ENCODE data around the gene MYO9A. TPM values are rescaled to one million over a fixed set of nuclear protein-coding genes. Genes with fewer than 3 reads are reported as not detected.

MYO9A gene
- total and polyA plus RNA-seq, 3 experiments from 2014 or later = 20.3 to 22.2 (median 22.0) TPM

GRCh38 chr15:72156928-72157327 lies 39.0 kb upstream of the MYO9A start:
- Mint-ChIP-seq H3K9me3 (no peaks in the 10 kb centered on the region), H3K27me3 (peaks cover 0 to 4% of the 10 kb centered on the region in 2 donors), H3K36me3 (no peaks in the 10 kb centered on the region), H3K27ac (no peak overlapping the region), H3K4me3 (peak overlapping the region in 1 of 7 donors; percentile 21), H3K4me1 (peaks cover 2 to 5% (median 5%) of the 10 kb centered on the region in 3 donors)
- Histone ChIP-seq H3K9me3 (ENCODE audit: low read length) (no peaks in the 10 kb centered on the region), H3K4me3 (ENCODE audit: low read length) (no peak overlapping the region), H3K36me3 (ENCODE audit: insufficient read depth, low read length) (no peaks in the 10 kb centered on the region), H3K27me3 (ENCODE audit: insufficient read depth, low read length, poor library complexity, severe bottlenecking) (no peaks in the 10 kb centered on the region), H3K4me1 (ENCODE audit: insufficient read depth, low read length) (no peaks in the 10 kb centered on the region), H3K27ac (ENCODE audit: low read depth, low read length) (no peak overlapping the region)
- CTCF ChIA-PET = interaction anchor here (1.1 to 2.6 kb wide), 13 partner anchors 8 to 416 kb away, joined by 3 to 31 read pairs (median 6); no protein-coding TSS in a partner anchor
- DNase-seq = no peak
- POLR2A ChIA-PET = no interaction called here

GRCh38 chr15:72155635-72156616 lies 38.0 kb upstream of the MYO9A start:
- Histone ChIP-seq H3K9me3 (ENCODE audit: low read length) (no peaks in the 10 kb centered on the region), H3K4me3 (ENCODE audit: low read length) (peak overlapping the region; percentile 61), H3K4me1 (ENCODE audit: insufficient read depth, low read length) (no peaks in the 10 kb centered on the region), H3K36me3 (ENCODE audit: insufficient read depth, low read length) (no peaks in the 10 kb centered on the region), H3K27me3 (ENCODE audit: insufficient read depth, low read length, poor library complexity, severe bottlenecking) (no peaks in the 10 kb centered on the region), H3K27ac (ENCODE audit: low read depth, low read length) (no peak overlapping the region)
- peaks cover under 1 to 2% of the 10 kb centered on the region in 2 donors for H3K27me3 Mint-ChIP-seq
- peak overlapping the region in 4 of 8 donors; percentile 55 to 91 (median 80) for H3K27ac Mint-ChIP-seq
- DNase-seq = peak; percentile 60 to 84 (median 66)
- peak overlapping the region; percentile 68 to 85 (median 78) for H3K4me3 Mint-ChIP-seq
- POLR2A ChIA-PET = interaction anchor here (0.6 kb wide), 1 partner anchor 222 kb away, joined by 3 read pairs; no protein-coding TSS in a partner anchor
- no peaks in the 10 kb centered on the region for H3K9me3 Mint-ChIP-seq
- H3K36me3 Mint-ChIP-seq = no peaks in the 10 kb centered on the region
- CTCF ChIA-PET = interaction anchor here (0.6 to 2.6 kb wide), 18 partner anchors 9 to 415 kb away, joined by 3 to 31 read pairs (median 4); no protein-coding TSS in a partner anchor
- H3K4me1 Mint-ChIP-seq = peaks cover 2 to 5% (median 5%) of the 10 kb centered on the region in 3 donors

GRCh38 chr15:72155003-72155621 lies 37.2 kb upstream of the MYO9A start:
- Mint-ChIP-seq H3K27me3 (peaks cover 2 to 4% of the 10 kb centered on the region in 2 donors), H3K4me3 (peak overlapping the region in 6 of 7 donors; percentile 68 to 85 (median 80)), H3K9me3 (no peaks in the 10 kb centered on the region), H3K36me3 (no peaks in the 10 kb centered on the region), H3K4me1 (peaks cover 2 to 5% (median 5%) of the 10 kb centered on the region in 3 donors), H3K27ac (no peak overlapping the region)
- no peaks in the 10 kb centered on the region for H3K27me3 ChIP-seq (ENCODE audit: insufficient read depth, low read length, poor library complexity, severe bottlenecking)
- no peak overlapping the region for H3K4me3 ChIP-seq (ENCODE audit: low read length)
- no peaks in the 10 kb centered on the region for H3K36me3 ChIP-seq (ENCODE audit: insufficient read depth, low read length)
- POLR2A ChIA-PET = no interaction called here
- H3K27ac ChIP-seq (ENCODE audit: low read depth, low read length) = no peak overlapping the region
- no peaks in the 10 kb centered on the region for H3K9me3 ChIP-seq (ENCODE audit: low read length)
- DNase-seq = no peak
- CTCF ChIA-PET = interaction anchor here (0.8 to 2.6 kb wide), 7 partner anchors 12 to 411 kb away, joined by 3 to 31 read pairs (median 5); no protein-coding TSS in a partner anchor
- H3K4me1 ChIP-seq (ENCODE audit: insufficient read depth, low read length) = no peaks in the 10 kb centered on the region

- Histone ChIP-seq H3K4me1 (ENCODE audit: insufficient read depth, low read length) (no peaks in the 10 kb centered on the region), H3K27ac (ENCODE audit: low read depth, low read length) (no peak overlapping the region), H3K4me3 (ENCODE audit: low read length) (no peak overlapping the region), H3K36me3 (ENCODE audit: insufficient read depth, low read length) (no peaks in the 10 kb centered on the region), H3K9me3 (ENCODE audit: low read length) (no peaks in the 10 kb centered on the region), H3K27me3 (ENCODE audit: insufficient read depth, low read length, poor library complexity, severe bottlenecking) (no peaks in the 10 kb centered on the region)
- peaks cover 2 to 4% of the 10 kb centered on the region in 2 donors for H3K27me3 Mint-ChIP-seq
- ChIA-PET POLR2A (no interaction called here), CTCF (interaction anchor here (1.3 to 2.5 kb wide), 3 partner anchors 8 to 415 kb away, joined by 3 to 11 read pairs (median 5); no protein-coding TSS in a partner anchor)
- H3K4me3 Mint-ChIP-seq = no peak overlapping the region
- DNase-seq = no peak
- H3K27ac Mint-ChIP-seq = no peak overlapping the region
- H3K36me3 Mint-ChIP-seq = no peaks in the 10 kb centered on the region
- H3K4me1 Mint-ChIP-seq = peaks cover 2 to 5% (median 5%) of the 10 kb centered on the region in 3 donors
- no peaks in the 10 kb centered on the region for H3K9me3 Mint-ChIP-seq
Measured at GRCh38 chr15:72154316-72154715, 36.4 kb upstream of the MYO9A start.

GRCh38 chr15:72153269-72154000 lies 35.5 kb upstream of the MYO9A start:
- peaks cover 2 to 5% (median 5%) of the 10 kb centered on the region in 3 donors for H3K4me1 Mint-ChIP-seq
- H3K4me3 Mint-ChIP-seq = no peak overlapping the region
- H3K27ac ChIP-seq (ENCODE audit: low read depth, low read length) = no peak overlapping the region
- CTCF ChIA-PET = interaction anchor here (0.7 to 2.5 kb wide), 6 partner anchors 9 to 505 kb away, joined by 3 to 11 read pairs (median 4); no protein-coding TSS in a partner anchor
- H3K9me3 Mint-ChIP-seq = no peaks in the 10 kb centered on the region
- POLR2A ChIA-PET = no interaction called here
- no peaks in the 10 kb centered on the region for H3K36me3 ChIP-seq (ENCODE audit: insufficient read depth, low read length)
- H3K36me3 Mint-ChIP-seq = peaks cover 0 to 2% (median 0%) of the 10 kb centered on the region in 3 donors
- no peak for DNase-seq
- no peak overlapping the region for H3K4me3 ChIP-seq (ENCODE audit: low read length)
- no peak overlapping the region for H3K27ac Mint-ChIP-seq
- peaks cover 2 to 4% of the 10 kb centered on the region in 2 donors for H3K27me3 Mint-ChIP-seq
- no peaks in the 10 kb centered on the region for H3K27me3 ChIP-seq (ENCODE audit: insufficient read depth, low read length, poor library complexity, severe bottlenecking)
- no peaks in the 10 kb centered on the region for H3K4me1 ChIP-seq (ENCODE audit: insufficient read depth, low read length)
- no peaks in the 10 kb centered on the region for H3K9me3 ChIP-seq (ENCODE audit: low read length)

GRCh38 chr15:72147418-72147817 lies 29.5 kb upstream of the MYO9A start:
- Histone ChIP-seq H3K27me3 (ENCODE audit: insufficient read depth, low read length, poor library complexity, severe bottlenecking) (no peaks in the 10 kb centered on the region), H3K4me1 (ENCODE audit: insufficient read depth, low read length) (no peaks in the 10 kb centered on the region), H3K27ac (ENCODE audit: low read depth, low read length) (no peak overlapping the region), H3K4me3 (ENCODE audit: low read length) (no peak overlapping the region), H3K9me3 (ENCODE audit: low read length) (no peaks in the 10 kb centered on the region), H3K36me3 (ENCODE audit: insufficient read depth, low read length) (no peaks in the 10 kb centered on the region)
- no peaks in the 10 kb centered on the region for H3K4me1 Mint-ChIP-seq
- CTCF ChIA-PET = interaction anchor here (1.2 to 2.2 kb wide), 2 partner anchors 9 kb away, joined by 5 to 10 read pairs; no protein-coding TSS in a partner anchor
- no peak for DNase-seq
- H3K27me3 Mint-ChIP-seq = peaks cover 0 to 4% of the 10 kb centered on the region in 2 donors
- H3K4me3 Mint-ChIP-seq = no peak overlapping the region
- no peak overlapping the region for H3K27ac Mint-ChIP-seq
- peaks cover 0 to 2% (median 0%) of the 10 kb centered on the region in 3 donors for H3K36me3 Mint-ChIP-seq
- POLR2A ChIA-PET = no interaction called here
- H3K9me3 Mint-ChIP-seq = no peaks in the 10 kb centered on the region

- Histone ChIP-seq H3K27me3 (ENCODE audit: insufficient read depth, low read length, poor library complexity, severe bottlenecking) (no peaks in the 10 kb centered on the region), H3K9me3 (ENCODE audit: low read length) (no peaks in the 10 kb centered on the region), H3K4me3 (ENCODE audit: low read length) (no peak overlapping the region), H3K36me3 (ENCODE audit: insufficient read depth, low read length) (no peaks in the 10 kb centered on the region), H3K27ac (ENCODE audit: low read depth, low read length) (no peak overlapping the region), H3K4me1 (ENCODE audit: insufficient read depth, low read length) (no peaks in the 10 kb centered on the region)
- Mint-ChIP-seq H3K27ac (no peak overlapping the region), H3K9me3 (no peaks in the 10 kb centered on the region), H3K4me1 (no peaks in the 10 kb centered on the region), H3K36me3 (peaks cover 0 to 2% (median 0%) of the 10 kb centered on the region in 3 donors), H3K27me3 (peaks cover 0 to 4% of the 10 kb centered on the region in 2 donors), H3K4me3 (no peak overlapping the region)
- ChIA-PET POLR2A (no interaction called here), CTCF (interaction anchor here (1.2 to 2.2 kb wide), 2 partner anchors 9 kb away, joined by 5 to 10 read pairs; no protein-coding TSS in a partner anchor)
- no peak for DNase-seq
Measured at GRCh38 chr15:72146934-72147333, 29.0 kb upstream of the MYO9A start.
